Measurements from ENCODE around the gene RIN3.

GRCh38 chr14:92692822-92693226 is 179.2 kb downstream of the RIN3 start:
- TF ChIP-seq EZH2 (IDR thresholded peaks at IDR 0.05; ENCODE audit: low read depth): no peak
- no peak for TF ChIP-seq CTCF (conservative IDR thresholded peaks at IDR 0.05)
